ENCODE measurements around the gene ABCC6. TPM values are rescaled to one million over a fixed set of nuclear protein-coding genes. Genes with fewer than 3 reads are reported as not detected.

ABCC6 gene
- total and polyA plus RNA-seq, 2 of the 4 experiments (the other 2 are of a cell fraction): 0.36 to 1.3 TPM

DNA sequence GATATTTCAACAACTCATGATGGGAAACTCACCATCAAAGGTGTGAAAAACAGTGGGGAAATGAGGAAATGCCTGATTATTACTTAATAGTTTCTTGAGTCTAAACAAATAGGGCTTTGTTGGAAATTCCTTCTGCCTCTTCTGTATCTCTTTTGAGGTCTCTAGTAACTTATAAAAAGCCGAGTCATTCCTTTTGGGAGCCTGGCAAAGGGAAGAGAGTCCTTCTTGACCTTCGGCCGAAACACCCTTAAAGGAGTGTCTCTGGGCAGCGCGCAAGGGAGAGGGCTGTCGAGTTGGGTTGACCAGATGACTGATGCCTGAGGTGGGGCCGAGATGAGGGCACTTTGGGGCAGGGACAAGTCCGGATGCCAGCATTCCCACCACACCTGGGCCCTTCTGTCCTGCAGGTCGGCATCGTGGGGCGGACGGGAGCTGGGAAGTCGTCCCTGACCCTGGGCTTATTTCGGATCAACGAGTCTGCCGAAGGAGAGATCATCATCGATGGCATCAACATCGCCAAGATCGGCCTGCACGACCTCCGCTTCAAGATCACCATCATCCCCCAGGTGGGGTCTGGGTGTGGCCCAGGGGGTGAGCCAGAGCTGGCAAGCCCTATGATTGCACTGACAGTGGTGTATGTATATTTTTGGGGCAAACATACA, 89.2 kb downstream of the ABCC6 start:
- TF ChIP-seq CEBPB (IDR thresholded peaks at IDR 0.05; ENCODE audit: low read depth, low read length) (no peak), FOS (IDR thresholded peaks at IDR 0.05; ENCODE audit: low read depth, low read length) (no peak), POLR2A (IDR thresholded peaks at IDR 0.05; ENCODE audit: low read depth, low read length) (no peak), MAZ (IDR thresholded peaks at IDR 0.05; ENCODE audit: borderline replicate concordance, low read depth, low read length) (no peak), NFE2L2 (IDR thresholded peaks at IDR 0.05; ENCODE audit: low read depth, low read length) (peak; percentile 71), CHD1 (IDR thresholded peaks at IDR 0.05; ENCODE audit: low read depth, low read length) (no peak), RFX5 (IDR thresholded peaks at IDR 0.05; ENCODE audit: low read depth, low read length) (no peak)
- TF ChIP-seq, protein P1, sequence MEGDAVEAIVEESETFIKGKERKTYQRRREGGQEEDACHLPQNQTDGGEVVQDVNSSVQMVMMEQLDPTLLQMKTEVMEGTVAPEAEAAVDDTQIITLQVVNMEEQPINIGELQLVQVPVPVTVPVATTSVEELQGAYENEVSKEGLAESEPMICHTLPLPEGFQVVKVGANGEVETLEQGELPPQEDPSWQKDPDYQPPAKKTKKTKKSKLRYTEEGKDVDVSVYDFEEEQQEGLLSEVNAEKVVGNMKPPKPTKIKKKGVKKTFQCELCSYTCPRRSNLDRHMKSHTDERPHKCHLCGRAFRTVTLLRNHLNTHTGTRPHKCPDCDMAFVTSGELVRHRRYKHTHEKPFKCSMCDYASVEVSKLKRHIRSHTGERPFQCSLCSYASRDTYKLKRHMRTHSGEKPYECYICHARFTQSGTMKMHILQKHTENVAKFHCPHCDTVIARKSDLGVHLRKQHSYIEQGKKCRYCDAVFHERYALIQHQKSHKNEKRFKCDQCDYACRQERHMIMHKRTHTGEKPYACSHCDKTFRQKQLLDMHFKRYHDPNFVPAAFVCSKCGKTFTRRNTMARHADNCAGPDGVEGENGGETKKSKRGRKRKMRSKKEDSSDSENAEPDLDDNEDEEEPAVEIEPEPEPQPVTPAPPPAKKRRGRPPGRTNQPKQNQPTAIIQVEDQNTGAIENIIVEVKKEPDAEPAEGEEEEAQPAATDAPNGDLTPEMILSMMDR (conservative IDR thresholded peaks at IDR 0.05; ENCODE audit: low read depth, low read length): no peak
- TF ChIP-seq, protein P2, sequence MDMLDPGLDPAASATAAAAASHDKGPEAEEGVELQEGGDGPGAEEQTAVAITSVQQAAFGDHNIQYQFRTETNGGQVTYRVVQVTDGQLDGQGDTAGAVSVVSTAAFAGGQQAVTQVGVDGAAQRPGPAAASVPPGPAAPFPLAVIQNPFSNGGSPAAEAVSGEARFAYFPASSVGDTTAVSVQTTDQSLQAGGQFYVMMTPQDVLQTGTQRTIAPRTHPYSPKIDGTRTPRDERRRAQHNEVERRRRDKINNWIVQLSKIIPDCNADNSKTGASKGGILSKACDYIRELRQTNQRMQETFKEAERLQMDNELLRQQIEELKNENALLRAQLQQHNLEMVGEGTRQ (IDR thresholded peaks at IDR 0.05; ENCODE audit: low read depth, low read length): no peak
- CTCF ChIA-PET: no interaction called here

More for the DNA sequence above, 89.2 kb downstream of the ABCC6 start:
- no peak overlapping the region for H3K23ac ChIP-seq (ENCODE audit: low read depth, low read length)
- H3K79me1 ChIP-seq (ENCODE audit: low read depth in 1 of 2, low read length in 2 of 2): peaks cover 27 to 42% of the 10 kb centered on the region in 2 experiments
- H2AK9ac ChIP-seq (replicated peaks; ENCODE audit: low read depth, low read length, poor library complexity): no peak overlapping the region
- no peaks in the 10 kb centered on the region for H3K27me3 ChIP-seq (ENCODE audit: control insufficient read depth, insufficient read depth, low read length)
- ATAC-seq (ENCODE audit: low read depth) (no peak), DNase-seq (no peak)
- no peak overlapping the region for H2BK20ac ChIP-seq (ENCODE audit: low read depth, low read length)
- H3K36me3 ChIP-seq (ENCODE audit: control insufficient read depth, insufficient read depth, low read length): peaks cover 84% of the 10 kb centered on the region
- intact Hi-C loops (cut with micrococcal nuclease): no loop called here
- H3K56ac ChIP-seq (ENCODE audit: extremely low read depth, insufficient read depth, low read length): no peak overlapping the region
- H3K14ac ChIP-seq (replicated peaks; ENCODE audit: low read depth, low read length): no peak overlapping the region
- H2AK5ac ChIP-seq (ENCODE audit: low read depth, low read length): no peak overlapping the region
- H4K20me1 ChIP-seq (ENCODE audit: insufficient read depth, low read length): no peaks in the 10 kb centered on the region
- no peak overlapping the region for H4K5ac ChIP-seq (ENCODE audit: low read depth, low read length)
- no TSS peak for BruUV-seq (replicated peaks)
- H3K27ac ChIP-seq (ENCODE audit: insufficient read depth, low read length): no peak overlapping the region; the same call in 1 of the 2 replicates
- H2AFZ ChIP-seq (replicated peaks; ENCODE audit: low read length, poor library complexity): no peak overlapping the region
- no peaks in the 10 kb centered on the region; the same call in 1 of the 2 replicates for H3K9me1 ChIP-seq (ENCODE audit: insufficient read depth, low read length)
- dilution Hi-C loops (cut with HindIII; ENCODE audit: low sequenced_read_pairs, unreplicated experiment): no loop called here
- POLR2A ChIA-PET (ENCODE audit: unreplicated experiment): no interaction called here
- no peak overlapping the region for H4K91ac ChIP-seq (ENCODE audit: insufficient read depth, low read depth, low read length)
- no peak overlapping the region for H4K8ac ChIP-seq (ENCODE audit: low read depth in 2 of 2, low read length in 2 of 2)
- in situ Hi-C loops (cut with MboI; ENCODE audit: low sequenced_read_pairs): no loop called here
- 0 out of 2 replicates have a peak, but pooled peaks cover 2% of the 10 kb centered on the region for H3K4me1 ChIP-seq (ENCODE audit: control insufficient read depth, insufficient read depth, low read length)
- 80% methylated on average over 1 of the region's 21 CpGs; no CpG with 5 or more reads in 1 of the 2 experiments for WGBS, 2 experiments (ENCODE audit: extremely low coverage in 2 of 2, insufficient read length in 1 of 2)
- H3K4me2 ChIP-seq (ENCODE audit: low read depth, low read length): no peak overlapping the region
- H3K4me3 ChIP-seq (ENCODE audit: insufficient read depth, low read depth, low read length): no peak overlapping the region
- H2BK120ac ChIP-seq (ENCODE audit: low read depth, low read length): no peak overlapping the region
- H3K4ac ChIP-seq (ENCODE audit: low read depth, low read length): no peak overlapping the region
- H2BK15ac ChIP-seq (ENCODE audit: low read depth, low read length): no peak overlapping the region
- H3K9ac ChIP-seq (ENCODE audit: low read depth, low read length): no peak overlapping the region
- no peaks in the 10 kb centered on the region for H3K9me3 ChIP-seq (ENCODE audit: control insufficient read depth, insufficient read depth, low read length)
- H3K18ac ChIP-seq (ENCODE audit: low read depth, low read length): no peak overlapping the region
- no peak overlapping the region for H2BK5ac ChIP-seq (ENCODE audit: low read depth, low read length, poor library complexity, severe bottlenecking)

Measured in IMR-90 (cell line).